H1 (cell line): ENCODE measurements around the gene EPHA8. TPM values are rescaled to one million over a fixed set of nuclear protein-coding genes. Genes with fewer than 3 reads are reported as not detected.

Experiments used
- EGR1 ChIP-seq: IDR thresholded peaks from 2 replicates; pipeline ENCODE4 v1.6.1; 2011; ENCODE audit warnings: low read depth, low read length, borderline replicate concordance
- JUND ChIP-seq: IDR thresholded peaks from 2 replicates; pipeline ENCODE4 v1.6.1; 2011; ENCODE audit warnings: mild to moderate bottlenecking, improper control_type of control experiment, low read length
- POLR2A ChIP-seq, 2 experiments: IDR thresholded peaks; 1 replicate in 1 of 2; 2 replicates in 1 of 2; pipeline ENCODE4 v1.6.1; 2011; ENCODE audit warnings: low read depth in 2 of 2, low read length in 2 of 2, mild to moderate bottlenecking in 2 of 2; ENCODE audit errors: control extremely low read depth in 1 of 2
- RAD21 ChIP-seq, 2 experiments: IDR thresholded peaks in 1 of 2; conservative IDR thresholded peaks in 1 of 2; 2 replicates each; pipeline ENCODE4 v1.6.1; 2011; ENCODE audit warnings: low read depth in 2 of 2, low read length in 2 of 2, improper control_type of control experiment in 1 of 2, inconsistent platforms in 1 of 2, mild to moderate bottlenecking in 1 of 2, moderate library complexity in 1 of 2
- RBBP5 ChIP-seq: IDR thresholded peaks from 2 replicates; pipeline ENCODE4 v1.7.1; 2012; ENCODE audit warnings: low read depth, mild to moderate bottlenecking, inconsistent platforms, low read length, moderate library complexity, borderline replicate concordance
- SP2 ChIP-seq: IDR thresholded peaks from 2 replicates; pipeline ENCODE4 v1.6.1; 2012; ENCODE audit warnings: mild to moderate bottlenecking, low read length, inconsistent platforms
- SRF ChIP-seq: IDR thresholded peaks from 2 replicates; pipeline ENCODE4 v1.6.1; 2011; ENCODE audit warnings: mild to moderate bottlenecking, low read depth, low read length, moderate library complexity
- TEAD4 ChIP-seq: IDR thresholded peaks from 2 replicates; pipeline ENCODE4 v1.6.1; 2012; ENCODE audit warnings: low read depth, low read length, inconsistent platforms, mixed read lengths
- polyA plus RNA-seq, 7 experiments: library from polyadenylated mRNA; depleted of rRNA in 3 of 7; stranded (reverse) in 5 of 7; unstranded in 2 of 7; fragments of >200 nt in 5 of 7; fragments of 200-250 nt in 2 of 7; gene quantifications; 1 replicate in 5 of 7; 2 replicates in 1 of 7; 4 replicates in 1 of 7; pipeline versions ENCODE4 v1.2.1 to v1.2.3, GENCODE V29; 2011 to 2013; ENCODE audit warnings: missing spikeins in 2 of 7, mixed read lengths in 2 of 7
- total RNA-seq: library from RNA; stranded (reverse); fragmentation: NEBNext Ultra II Directional; extraction: Animal tissue kit (Norgen Biotek cat#: 25700); gene quantifications from 2 replicates; pipeline ENCODE4 v1.2.1, GENCODE V29; 2021

The EPHA8 gene
- total and polyA plus RNA-seq, 2 of the 8 experiments (the other 6 are each of a cell fraction or from before 2014, with no cell fraction given): 4.0 to 8.4 TPM

DNA sequence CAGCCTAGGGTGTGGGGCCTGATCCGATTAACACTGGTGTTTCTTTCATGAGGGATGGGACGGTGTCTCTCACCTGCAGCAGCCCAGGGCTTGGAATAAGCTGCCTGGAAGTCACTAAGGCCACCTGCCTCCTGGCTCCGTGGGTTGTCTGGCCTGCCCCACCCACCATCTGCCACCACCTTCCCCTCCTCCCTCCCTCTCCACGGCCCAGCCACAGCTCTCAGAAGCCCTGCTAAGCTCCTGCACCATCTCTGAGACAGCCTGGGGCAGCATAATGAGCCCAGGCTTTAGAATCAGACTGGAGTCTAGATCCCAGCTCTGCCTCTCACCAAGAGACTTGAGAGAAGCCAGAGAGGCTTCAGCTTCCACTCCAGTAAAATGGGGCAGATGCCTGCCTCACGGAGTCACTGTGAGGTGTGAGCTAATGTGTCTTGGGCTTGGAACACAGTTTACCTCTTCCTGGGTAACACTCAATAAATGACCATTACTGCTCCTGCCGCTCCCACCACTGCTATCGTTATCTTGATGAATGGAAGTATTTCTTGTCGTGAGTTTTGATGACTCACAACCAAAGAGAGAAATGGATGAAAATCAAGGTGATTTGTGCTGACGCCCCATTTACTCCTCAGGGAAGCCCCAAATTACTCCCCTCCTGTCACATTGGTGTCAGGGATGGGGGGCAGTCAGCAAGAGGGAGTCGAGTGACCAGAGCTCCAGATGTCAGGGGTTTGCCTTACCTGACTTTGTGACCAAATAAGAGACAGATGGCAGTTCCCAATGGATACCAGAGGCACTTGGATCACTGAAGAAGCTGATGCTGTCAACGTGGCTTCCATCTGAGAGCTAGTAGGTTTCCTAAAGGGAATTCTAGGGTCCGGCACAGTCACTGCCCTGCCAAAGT lies 49.6 kb downstream of the EPHA8 start (continued):
- TF ChIP-seq EGR1: no peak
- no peak for TF ChIP-seq SP2
- no peak for TF ChIP-seq JUND
- TF ChIP-seq POLR2A (IDR thresholded peaks at IDR 0.05; ENCODE audit: control extremely low read depth in 1 of 2, low read depth in 2 of 2, low read length in 2 of 2): no peak
- TF ChIP-seq RAD21 (IDR thresholded peaks at IDR 0.05 in 1 of 2, conservative IDR thresholded peaks at IDR 0.05 in 1 of 2; ENCODE audit: low read depth in 2 of 2, low read length in 2 of 2): no peak
- TF ChIP-seq SRF: no peak
- TF ChIP-seq TEAD4: no peak
- no peak for TF ChIP-seq RBBP5
